Measurements from ENCODE around the gene RNF151.
A peak's percentile ranks its signal among the peaks of the same experiment; 100 is the strongest.
"Not testable (repeated sequence)": the region's sequence is repeated elsewhere in the genome, so short reads cannot be mapped to it uniquely, and the experiment has no call there.

RNF151 gene

DNA sequence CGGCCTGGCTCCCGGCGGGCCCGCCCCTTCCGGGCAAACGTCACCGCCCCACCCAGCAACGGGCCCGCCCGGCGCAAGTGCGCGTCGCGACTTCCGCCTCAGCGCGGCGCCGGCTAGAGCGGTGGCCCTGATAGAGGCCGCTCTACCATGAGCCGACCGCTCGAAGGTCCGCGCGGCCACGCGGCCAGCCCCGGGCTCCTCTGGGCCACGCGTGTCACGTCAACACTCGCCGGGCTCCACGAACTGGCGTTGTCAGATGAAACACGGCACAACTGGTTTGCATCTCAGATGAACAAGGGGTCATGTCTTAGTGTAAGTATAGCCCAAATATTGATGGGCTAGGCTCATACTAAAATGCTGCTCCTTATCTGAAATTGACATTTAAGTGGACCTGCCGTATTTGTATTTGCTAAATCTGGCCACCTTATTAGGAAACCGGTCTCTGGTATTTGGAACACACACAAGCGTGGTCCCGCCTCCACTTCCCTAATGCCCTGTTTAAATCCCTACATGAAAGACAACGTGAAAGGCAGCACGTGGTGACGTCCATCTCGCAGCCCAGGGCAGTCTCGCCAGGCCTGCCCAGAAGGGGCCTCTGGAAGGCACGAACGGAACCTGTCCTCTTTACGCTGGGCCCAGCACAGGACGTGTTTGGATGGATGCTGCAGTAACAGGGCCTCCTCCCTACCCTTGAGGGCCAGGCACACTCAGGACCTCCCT is 43.3 kb downstream of the RNF151 start, which contains the start of gene ZNF598:
ZNF598 (minus strand) TSS at position 31 of the 720 bp plus-strand sequence.
- peak; percentile 88 for DNase-seq

DNA sequence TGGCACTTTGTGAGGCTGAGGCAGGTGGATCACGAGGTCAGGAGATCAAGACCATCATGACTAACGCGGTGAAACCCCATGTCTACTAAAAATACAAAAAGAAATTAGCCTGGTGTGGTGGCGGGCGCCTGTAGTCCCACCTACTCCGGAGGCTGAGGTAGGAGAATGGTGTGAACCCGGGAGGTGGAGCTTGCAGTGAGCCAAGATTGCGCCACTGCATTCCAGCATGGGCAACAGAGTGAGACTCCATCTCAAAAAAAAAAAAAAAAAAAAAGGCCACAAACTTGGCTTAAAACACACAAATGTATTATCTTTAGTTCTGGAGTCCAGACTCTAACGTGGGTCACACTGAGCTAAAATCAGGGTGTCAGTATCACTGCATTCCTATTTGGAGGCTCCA is 45.1 kb downstream of the RNF151 start:
- not testable (repeated sequence) for DNase-seq

DNA sequence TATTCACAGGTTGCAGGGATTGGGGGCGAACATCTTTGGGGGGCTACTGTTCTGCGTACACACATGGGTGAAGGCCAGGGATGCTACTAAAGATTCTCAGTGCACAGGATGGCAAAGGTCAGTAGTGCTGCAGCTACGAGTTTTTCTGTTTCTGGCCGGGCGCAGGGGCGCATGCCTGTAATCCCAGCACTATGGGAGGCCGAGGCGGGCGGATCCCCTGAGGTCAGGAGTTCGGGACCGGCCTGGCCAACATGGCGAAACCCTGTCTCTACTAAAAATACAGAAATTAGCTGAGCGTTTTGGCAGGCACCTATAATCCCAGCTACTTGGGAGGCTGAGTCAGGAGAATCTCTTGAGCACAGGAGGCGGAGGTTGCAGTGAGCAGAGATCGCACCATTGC is 46.9 kb downstream of the RNF151 start:
- no peak for DNase-seq

DNA sequence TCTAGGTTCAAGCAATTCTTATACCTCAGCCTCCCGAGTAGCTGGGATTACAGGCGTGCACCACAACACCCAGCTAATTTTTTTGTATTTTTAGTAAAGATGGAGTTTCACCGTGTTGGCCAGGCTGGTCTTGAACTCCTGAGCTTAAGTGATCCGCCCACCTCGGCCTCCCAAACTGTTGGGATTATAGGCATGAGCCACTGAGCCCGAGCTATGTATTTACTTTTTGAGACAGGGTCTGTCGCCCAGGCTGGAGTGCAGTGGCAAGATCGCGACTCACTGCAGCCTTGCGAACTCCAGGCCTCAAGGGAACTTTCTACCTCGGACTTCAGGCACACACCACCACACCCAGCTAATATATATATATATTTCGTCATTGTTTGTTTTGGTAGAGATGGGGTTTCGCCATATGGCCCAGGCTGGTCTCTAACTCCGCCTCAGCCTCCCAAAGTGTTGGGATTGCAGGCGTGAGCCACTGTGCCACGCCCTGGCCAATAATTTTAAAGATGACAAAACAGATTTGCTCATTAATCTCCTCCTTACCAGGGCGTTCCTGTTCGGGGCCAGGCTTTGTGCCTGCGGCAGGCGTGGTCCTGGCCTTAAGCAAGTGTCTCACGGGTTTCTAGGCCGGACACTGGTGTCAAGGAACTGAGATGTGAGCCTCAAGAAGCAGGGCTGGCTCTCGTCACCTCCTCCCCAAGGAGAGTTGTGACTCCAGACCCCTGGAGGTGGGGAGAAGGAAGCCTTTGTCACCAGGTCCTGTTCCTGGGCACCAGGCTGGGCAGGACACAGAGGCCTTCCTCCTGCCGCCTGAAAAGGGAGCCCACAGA is 48.7 kb downstream of the RNF151 start:
- no peak for DNase-seq

DNA sequence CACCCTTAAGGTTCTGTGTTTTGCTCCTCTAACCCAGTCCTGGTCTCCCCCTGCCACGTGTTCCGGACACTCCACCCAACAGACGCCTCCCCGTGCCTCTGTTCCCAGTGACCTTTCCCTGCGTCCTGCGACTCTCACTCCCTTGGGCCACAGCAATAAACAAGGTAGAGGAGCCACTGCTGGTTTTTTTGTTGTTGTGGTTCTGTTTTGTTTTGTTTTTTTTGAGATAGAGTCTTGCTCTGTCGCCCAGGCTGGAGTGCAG is 49.2 kb downstream of the RNF151 start:
- no peak for DNase-seq

DNA sequence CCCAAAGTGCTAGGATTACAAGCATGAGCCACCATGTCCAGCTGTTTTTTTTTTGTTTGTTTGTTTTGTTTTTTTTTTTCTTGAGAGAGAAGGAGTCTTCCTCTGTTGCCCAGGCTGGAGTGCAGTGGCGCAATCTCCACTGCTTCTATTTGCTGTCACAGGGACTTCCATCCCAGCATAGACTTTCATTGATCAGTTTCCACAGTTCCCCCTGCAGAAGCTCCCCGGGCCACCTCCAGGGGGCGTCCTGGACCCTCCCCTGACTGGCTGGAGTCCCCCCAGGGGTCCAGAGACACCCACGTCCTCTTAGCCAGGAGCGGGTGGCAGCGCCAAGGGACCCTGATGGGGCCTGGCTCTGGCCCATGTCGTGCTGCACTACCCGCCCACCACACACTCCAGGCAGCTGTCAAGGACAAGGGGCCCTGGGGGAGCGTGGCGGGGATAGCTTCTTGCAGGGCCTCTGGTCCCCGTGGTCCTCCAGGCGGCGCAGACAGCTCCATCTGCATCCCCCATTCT is 49.8 kb downstream of the RNF151 start:
- DNase-seq = no peak
